HG02840 (cell line): ENCODE data around the gene NRL.

Source experiments
- ATAC-seq: cut with Tn5 transposase; IDR thresholded peaks from one replicate; pipeline ENCODE4 v1.9.1; 2021; ENCODE audit warnings: mild to moderate bottlenecking, moderate library complexity, moderate number of reproducible peaks; ENCODE audit not compliant: unreplicated experiment, low FRiP score

Gene NRL

DNA sequence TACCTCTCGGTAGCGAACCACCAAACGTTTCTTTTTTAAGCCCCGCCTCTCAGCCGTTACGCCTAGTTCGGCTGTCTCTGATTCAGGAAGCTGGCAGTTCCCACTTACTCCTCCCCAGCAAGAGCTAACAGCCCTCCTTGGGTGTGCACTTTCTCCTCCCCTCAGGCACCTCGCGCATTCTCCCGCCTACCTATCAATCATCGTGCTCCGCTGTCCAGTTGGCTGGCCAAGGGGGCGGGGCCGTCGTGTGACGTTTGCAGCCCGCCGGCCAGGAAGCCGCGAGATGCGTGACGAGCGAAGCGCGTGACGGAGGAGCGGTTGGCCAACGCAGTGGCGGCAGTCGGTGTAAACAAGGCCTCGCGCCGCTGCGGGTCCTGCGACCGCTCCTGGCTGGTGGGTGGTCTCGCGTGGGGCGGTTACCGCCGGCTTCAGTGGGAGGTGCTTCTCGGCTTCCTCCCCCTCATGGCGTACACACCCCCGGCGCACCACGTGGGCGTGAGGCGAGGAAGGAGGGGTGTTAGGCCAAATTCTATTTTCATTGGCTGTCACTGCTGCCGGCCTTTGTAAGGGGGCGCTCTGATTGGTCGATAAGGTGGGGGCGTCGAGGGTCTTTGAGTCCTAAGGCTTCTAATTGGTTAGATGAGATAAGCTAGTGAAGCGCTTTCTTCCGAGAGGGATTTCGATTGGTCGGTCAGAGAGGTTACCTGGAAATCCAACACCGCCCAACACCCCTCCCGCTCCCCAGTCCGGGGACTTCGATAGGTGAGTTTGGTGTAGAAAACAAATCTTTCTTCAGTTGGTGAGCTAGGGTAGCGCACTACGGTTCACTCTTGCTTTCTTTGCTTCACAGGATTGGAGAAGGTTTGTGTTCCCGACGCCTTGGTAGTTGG lies at the start of gene NRL, which contains the start of gene DCAF11:
TSS of gene NRL (minus strand) at position 418 of the 890 bp plus-strand sequence. CDS start 32,101 bp downstream, outside the sequence.
TSS of gene DCAF11 (plus strand) at position 246 of the 890 bp plus-strand sequence. CDS start 818 bp downstream, outside the sequence.
- ATAC-seq = peak; percentile 80

- no peak for ATAC-seq
Observed at GRCh38 chr14:24162093-24162492, 47.3 kb upstream of the NRL start.

DNA sequence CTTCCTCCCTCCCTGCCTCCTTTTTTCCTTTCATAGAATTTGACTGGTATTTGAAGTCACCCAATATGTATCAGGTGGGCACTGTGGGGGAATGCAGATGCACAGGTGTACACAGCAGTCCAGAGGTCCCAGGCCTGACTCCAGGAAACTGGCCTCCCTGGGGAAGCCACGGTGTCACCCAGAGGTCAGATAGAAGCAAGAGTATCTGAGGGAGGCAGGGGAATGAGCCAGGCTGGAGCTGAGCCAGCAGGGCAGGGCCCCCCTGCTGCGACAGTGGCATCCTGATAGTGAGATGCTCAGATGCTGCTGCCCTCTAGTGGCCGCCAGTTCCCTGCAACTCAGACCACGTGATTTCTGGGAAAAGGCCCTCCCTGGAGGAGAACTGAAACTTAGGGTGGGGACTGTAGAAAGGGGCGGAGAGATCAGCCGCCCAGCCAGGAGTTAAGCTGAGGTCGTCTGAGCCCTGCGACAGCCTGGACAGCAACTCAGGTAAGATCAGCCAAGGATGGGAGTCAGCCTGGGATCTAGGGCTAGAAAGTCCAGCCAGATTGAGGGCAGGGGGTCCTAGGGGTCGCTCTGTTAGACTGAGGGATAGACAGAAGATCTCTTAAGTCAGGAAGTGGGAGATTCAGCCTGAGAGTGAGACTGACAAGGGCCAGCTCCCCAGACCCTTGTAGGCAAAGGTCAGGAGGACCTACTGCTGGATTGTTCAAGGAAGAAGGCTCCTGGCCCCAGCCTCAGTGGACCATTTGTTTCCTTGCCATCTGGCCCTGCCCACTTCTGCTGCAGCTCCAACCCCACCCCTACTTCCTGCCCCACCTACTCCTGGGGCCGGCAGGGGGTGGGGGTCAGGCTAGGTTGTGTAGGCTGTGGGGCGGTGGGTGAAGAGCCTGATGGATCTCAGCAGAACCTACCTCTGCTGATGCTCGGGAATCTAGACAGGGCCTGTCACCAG lies 46.4 kb upstream of the NRL start, which contains the start of gene IRF9:
TSS of gene IRF9 (plus strand) at position 416 of the 955 bp plus-strand sequence. CDS start 880 bp downstream, outside the sequence.
- peak; percentile 76 for ATAC-seq

- peak; percentile 23 for ATAC-seq
Observed at GRCh38 chr14:24160499-24160849, 45.7 kb upstream of the NRL start.

DNA sequence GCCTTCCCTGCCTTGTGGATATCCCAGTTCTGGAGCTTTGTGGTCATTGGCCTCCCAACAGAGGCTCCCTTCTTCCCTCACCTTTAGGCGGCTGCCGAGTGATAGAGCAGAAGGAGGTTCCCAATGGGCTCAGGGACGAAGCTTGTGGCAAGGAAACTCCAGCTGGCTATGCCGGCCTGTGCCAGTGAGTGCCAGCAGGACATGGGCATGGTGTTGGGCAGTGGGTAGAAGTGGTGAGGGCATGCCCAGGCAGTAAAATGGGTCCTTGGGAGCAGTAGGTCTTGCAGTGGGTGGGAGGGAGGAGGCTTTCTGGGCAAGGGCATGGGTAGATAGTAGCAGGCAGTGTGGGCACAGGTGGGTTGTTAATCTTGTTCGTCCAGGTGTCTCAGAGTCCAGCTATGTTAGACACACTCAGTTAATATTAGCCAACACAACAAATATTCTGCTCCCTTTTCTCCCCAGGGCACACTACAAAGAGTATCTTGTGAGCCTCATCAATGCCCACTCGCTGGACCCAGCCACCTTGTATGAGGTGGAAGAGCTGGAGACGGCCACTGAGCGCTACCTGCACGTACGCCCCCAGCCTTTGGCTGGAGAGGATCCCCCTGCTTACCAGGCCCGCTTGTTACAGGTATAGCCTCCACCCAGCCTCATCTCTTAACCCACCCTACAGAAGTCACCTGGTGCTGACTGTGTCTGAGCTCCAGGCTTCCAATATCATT lies 45.2 kb upstream of the NRL start:
- no peak for ATAC-seq

DNA sequence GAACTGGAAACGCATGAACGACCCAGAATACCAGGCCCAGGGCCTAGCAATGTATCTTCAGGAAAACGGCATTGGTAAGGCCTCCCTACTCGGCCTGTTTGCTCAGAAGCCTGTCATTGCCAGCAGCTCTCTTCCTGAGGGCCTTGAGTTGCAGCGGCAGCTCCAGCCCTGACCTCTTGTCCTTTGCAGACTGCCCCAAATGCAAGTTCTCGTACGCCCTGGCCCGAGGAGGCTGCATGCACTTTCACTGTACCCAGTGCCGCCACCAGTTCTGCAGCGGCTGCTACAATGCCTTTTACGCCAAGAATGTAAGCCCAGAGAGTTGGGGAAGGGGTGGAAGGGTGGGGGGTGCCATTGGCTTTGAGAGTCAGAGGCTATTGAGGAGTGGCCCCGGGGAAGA lies 42.6 kb upstream of the NRL start:
- no peak for ATAC-seq

DNA sequence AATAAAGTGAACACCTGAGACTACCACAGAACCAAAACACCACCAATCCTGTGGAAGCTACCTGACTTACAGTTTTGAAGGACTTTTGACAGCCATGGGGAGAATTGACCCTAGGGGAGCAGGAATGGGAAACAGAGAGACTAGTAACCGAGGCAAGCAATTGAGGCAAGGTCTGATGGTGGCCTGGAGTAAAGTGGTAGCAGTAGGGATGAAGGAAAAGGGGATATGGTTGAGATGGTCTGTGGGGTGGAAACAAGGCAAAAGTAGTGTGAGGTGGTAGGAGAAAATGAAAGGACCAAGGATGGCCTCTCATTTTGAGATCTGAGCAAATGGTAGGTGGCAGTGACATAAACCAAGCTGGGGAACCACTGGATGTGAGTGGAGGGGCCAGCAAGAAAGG lies 42.1 kb upstream of the NRL start:
- ATAC-seq = no peak

- no peak for ATAC-seq
Observed at GRCh38 chr14:24155100-24155499, 40.4 kb upstream of the NRL start.

DNA sequence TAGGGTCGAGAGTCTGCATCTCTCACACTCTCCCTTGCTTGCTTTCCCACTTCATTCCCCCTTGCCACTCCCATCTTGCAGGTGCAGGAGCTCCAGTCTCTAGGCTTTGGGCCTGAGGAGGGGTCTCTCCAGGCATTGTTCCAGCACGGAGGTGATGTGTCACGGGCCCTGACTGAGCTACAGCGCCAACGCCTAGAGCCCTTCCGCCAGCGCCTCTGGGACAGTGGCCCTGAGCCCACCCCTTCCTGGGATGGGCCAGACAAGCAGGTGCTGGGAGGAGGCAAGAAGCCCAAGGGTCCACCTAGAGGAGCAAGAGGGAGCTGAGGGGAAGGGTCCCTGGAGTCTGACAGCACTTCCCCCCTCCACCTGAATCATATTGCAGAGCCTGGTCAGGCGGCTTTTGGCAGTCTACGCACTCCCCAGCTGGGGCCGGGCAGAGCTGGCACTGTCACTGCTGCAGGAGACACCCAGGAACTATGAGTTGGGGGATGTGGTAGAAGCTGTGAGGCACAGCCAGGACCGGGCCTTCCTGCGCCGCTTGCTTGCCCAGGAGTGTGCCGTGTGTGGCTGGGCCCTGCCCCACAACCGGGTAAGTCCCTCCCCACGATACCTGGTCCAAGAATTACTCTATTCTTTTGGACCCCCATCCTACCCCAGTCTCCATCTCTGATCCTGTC lies 36.8 kb upstream of the NRL start:
- ATAC-seq = no peak

- no peak for ATAC-seq
Observed at GRCh38 chr14:24150993-24151392, 36.2 kb upstream of the NRL start.

DNA sequence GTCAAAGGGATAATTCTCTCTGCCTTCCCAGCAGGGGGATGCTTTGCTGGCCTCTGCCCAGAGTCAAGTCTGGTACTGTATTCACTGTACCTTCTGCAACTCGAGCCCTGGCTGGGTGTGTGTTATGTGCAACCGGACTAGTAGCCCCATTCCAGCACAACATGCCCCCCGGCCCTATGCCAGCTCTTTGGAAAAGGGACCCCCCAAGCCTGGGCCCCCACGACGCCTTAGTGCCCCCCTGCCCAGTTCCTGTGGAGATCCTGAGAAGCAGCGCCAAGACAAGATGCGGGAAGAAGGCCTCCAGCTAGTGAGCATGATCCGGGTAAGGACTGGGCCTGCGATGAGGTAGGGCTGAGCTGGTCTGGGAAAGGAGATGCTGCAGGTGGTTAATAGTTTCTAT lies 35.8 kb upstream of the NRL start:
- ATAC-seq = no peak

DNA sequence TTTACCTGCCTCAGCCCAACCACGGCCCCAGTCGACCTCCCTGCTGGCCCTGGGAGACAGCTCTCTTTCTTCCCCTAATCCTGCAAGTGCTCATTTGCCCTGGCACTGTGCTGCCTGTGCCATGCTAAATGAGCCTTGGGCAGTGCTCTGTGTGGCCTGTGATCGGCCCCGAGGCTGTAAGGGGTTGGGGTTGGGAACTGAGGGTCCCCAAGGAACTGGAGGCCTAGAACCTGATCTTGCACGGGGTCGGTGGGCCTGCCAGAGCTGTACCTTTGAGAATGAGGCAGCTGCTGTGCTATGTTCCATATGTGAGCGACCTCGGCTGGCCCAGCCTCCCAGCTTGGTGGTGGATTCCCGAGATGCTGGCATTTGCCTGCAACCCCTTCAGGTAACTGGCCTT lies 35.3 kb upstream of the NRL start:
- ATAC-seq = no peak

DNA sequence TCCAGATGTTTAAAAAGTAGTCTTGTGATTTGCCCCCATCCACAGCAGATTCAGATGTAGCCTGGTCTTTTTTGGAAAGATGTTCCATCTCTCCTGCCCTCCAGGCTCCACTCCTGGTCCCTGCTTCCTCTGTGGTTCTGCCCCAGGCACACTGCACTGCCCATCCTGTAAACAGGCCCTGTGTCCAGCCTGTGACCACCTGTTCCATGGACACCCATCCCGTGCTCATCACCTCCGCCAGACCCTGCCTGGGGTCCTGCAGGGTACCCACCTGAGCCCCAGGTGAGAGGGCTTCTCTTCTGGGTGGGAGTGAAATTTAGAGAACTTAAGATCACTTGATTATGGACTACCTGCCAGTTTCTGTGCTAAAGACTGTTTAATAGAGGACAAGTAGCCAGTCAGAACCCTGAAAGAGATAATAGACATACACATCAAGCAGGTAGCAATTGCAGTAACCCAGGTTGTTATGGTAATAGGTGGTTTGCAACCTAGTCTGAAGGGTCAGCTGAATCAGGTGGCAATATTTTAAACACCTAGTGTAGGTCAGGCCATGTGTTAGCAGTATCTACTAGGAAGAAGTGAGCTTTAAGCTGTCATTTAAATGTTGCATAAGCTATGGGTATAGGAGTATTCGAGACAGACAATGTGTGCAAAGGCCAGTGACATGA lies 34.7 kb upstream of the NRL start:
- no peak for ATAC-seq

GRCh38 chr14:24147761-24148428 lies 33.1 kb upstream of the NRL start:
- ATAC-seq = no peak

- ATAC-seq = peak; percentile 83
Observed at GRCh38 chr14:24146978-24147760, 32.4 kb upstream of the NRL start, which contains the start of gene RNF31. Gene RNF31 (plus strand): TSS chr14:24147498. CDS start chr14:24147699, 201 bp downstream.

GRCh38 chr14:24146453-24146977 lies 31.8 kb upstream of the NRL start, which contains the start of gene PSME2:
Gene PSME2 (minus strand): TSS chr14:24146610. CDS start chr14:24146581, 29 bp downstream.
- peak; percentile 55 for ATAC-seq

- ATAC-seq = no peak
Observed at GRCh38 chr14:24145690-24146452, 31.1 kb upstream of the NRL start.
